Caco-2 (cell line): ENCODE data around the gene PPFIA4. TPM values are rescaled to one million over a fixed set of nuclear protein-coding genes. Genes with fewer than 3 reads are reported as not detected.

Experiments used
- BruUV-seq: library from RNA; stranded (reverse); fragments of 400-500 nt; replicated peaks from 2 replicates; lab custom pipeline; 2021; lab: Mats Ljungman, UMichigan
- CTCF ChIA-PET: fragments of 300-600 bp; sonication (Branson Sonifier 250); formaldehyde crosslinking; loops from one replicate; lab custom pipeline; 2022; ENCODE audit warnings: antibody characterized with exemption; lab: Charles Lee
- POLR2A ChIA-PET: fragments of 300-600 bp; sonication (Branson Sonifier 250); formaldehyde crosslinking; loops from one replicate; lab custom pipeline; 2022; ENCODE audit warnings: antibody characterized with exemption; lab: Charles Lee
- DNase-seq, 2 experiments: peaks; one replicate each; pipeline versions ENCODE4 v3.0.0 to v3.0.0-alpha.2; 2020 to 2022
- H3K27me3 ChIP-seq: replicated peaks from 2 replicates; pipeline ENCODE4 v1.6.0; 2011; ENCODE audit warnings: low read length; ENCODE audit not compliant: control insufficient read depth, insufficient read depth
- H3K36me3 ChIP-seq: 2 replicates; pipeline ENCODE4 v1.5.1; 2011; ENCODE audit warnings: low read length; ENCODE audit not compliant: control insufficient read depth, insufficient read depth
- H3K4me1 ChIP-seq: fragments of 250-450 bp; sonication (Bioruptor Pico); 2 replicates; pipeline ENCODE4 v1.5.1; 2020; ENCODE audit warnings: mild to moderate bottlenecking
- H3K4me3 ChIP-seq: 2 replicates; pipeline ENCODE4 v1.5.1; 2011; ENCODE audit warnings: low read depth, mild to moderate bottlenecking, control low read depth, low read length
- H3K9me3 ChIP-seq: fragments of 250-450 bp; sonication (Bioruptor Pico); 2 replicates; pipeline ENCODE4 v1.5.1; 2020; ENCODE audit warnings: mild to moderate bottlenecking, moderate library complexity
- H3K27ac Mint-ChIP-seq: one replicate; pipeline ENCODE4 v1.8.0; 2022; ENCODE audit warnings: mixed read lengths; ENCODE audit not compliant: unreplicated experiment
- H3K27me3 Mint-ChIP-seq: one replicate; pipeline ENCODE4 v1.8.0; 2022; ENCODE audit warnings: mixed read lengths; ENCODE audit not compliant: insufficient read depth, unreplicated experiment
- H3K36me3 Mint-ChIP-seq: one replicate; pipeline ENCODE4 v1.8.0; 2022; ENCODE audit warnings: mild to moderate bottlenecking, mixed read lengths; ENCODE audit not compliant: insufficient read depth, unreplicated experiment
- H3K4me1 Mint-ChIP-seq: one replicate; pipeline ENCODE4 v1.8.0; 2022; ENCODE audit warnings: low read depth, mixed read lengths; ENCODE audit not compliant: unreplicated experiment
- H3K4me3 Mint-ChIP-seq: one replicate; pipeline ENCODE4 v1.8.0; 2022; ENCODE audit warnings: mild to moderate bottlenecking, moderate library complexity, mixed read lengths; ENCODE audit not compliant: unreplicated experiment
- H3K9me3 Mint-ChIP-seq: one replicate; pipeline ENCODE4 v1.8.0; 2022; ENCODE audit warnings: mixed read lengths; ENCODE audit not compliant: unreplicated experiment
- CTCF ChIP-seq, 2 experiments: fragments of 200-600 bp in 1 of 2; IDR thresholded peaks; 1 replicate in 1 of 2; 2 replicates in 1 of 2; pipeline versions ENCODE4 v1.5.1 to v1.8.0; 2011 to 2022; ENCODE audit warnings: antibody characterized with exemption in 1 of 2, control low read depth in 1 of 2, inconsistent platforms in 1 of 2, low read depth in 1 of 2, low read length in 1 of 2, mild to moderate bottlenecking in 1 of 2, moderate library complexity in 1 of 2; ENCODE audit not compliant: insufficient read depth in 1 of 2, severe bottlenecking in 1 of 2, unreplicated experiment in 1 of 2
- intact Hi-C: fragments of 100-400 bp; cut with micrococcal nuclease; formaldehyde crosslinking; loops from one replicate; pipeline ENCODE4 v1.10.0; 2022; ENCODE audit not compliant: unreplicated experiment
- total RNA-seq: library from RNA; stranded (reverse); gene quantifications from 2 replicates; pipeline ENCODE4 v1.2.3, GENCODE V29; 2022

Gene PPFIA4
- total RNA-seq, 1 experiment from 2014 or later = 9.4 TPM

GRCh38 chr1:203048086-203048485 is 21.8 kb downstream of the PPFIA4 start:
- no peaks in the 10 kb centered on the region for H3K36me3 Mint-ChIP-seq
- H3K4me1 Mint-ChIP-seq = no peaks in the 10 kb centered on the region
- no peak overlapping the region for H3K4me3 ChIP-seq
- BruUV-seq = no TSS peak
- no peaks in the 10 kb centered on the region for H3K9me3 ChIP-seq
- TF ChIP-seq CTCF (IDR thresholded peaks at IDR 0.05; ENCODE audit: insufficient read depth in 1 of 2, low read depth in 1 of 2, low read length in 1 of 2, severe bottlenecking in 1 of 2, unreplicated experiment in 1 of 2) = no peak
- ChIA-PET POLR2A (no interaction called here), CTCF (no interaction called here)
- no peaks in the 10 kb centered on the region for H3K9me3 Mint-ChIP-seq
- no peak for DNase-seq
- H3K27ac Mint-ChIP-seq = no peak overlapping the region
- no peaks in the 10 kb centered on the region for H3K4me1 ChIP-seq
- no peak overlapping the region for H3K4me3 Mint-ChIP-seq
- H3K27me3 ChIP-seq = no peaks in the 10 kb centered on the region
- intact Hi-C loops = no loop called here
- H3K27me3 Mint-ChIP-seq = no peaks in the 10 kb centered on the region
- no peaks in the 10 kb centered on the region for H3K36me3 ChIP-seq

GRCh38 chr1:203048555-203049051 is 22.3 kb downstream of the PPFIA4 start:
- Mint-ChIP-seq H3K27ac (no peak overlapping the region), H3K4me1 (no peaks in the 10 kb centered on the region), H3K27me3 (no peaks in the 10 kb centered on the region), H3K9me3 (no peaks in the 10 kb centered on the region), H3K4me3 (no peak overlapping the region), H3K36me3 (no peaks in the 10 kb centered on the region)
- no peaks in the 10 kb centered on the region for H3K27me3 ChIP-seq
- DNase-seq = no peak
- no peak for TF ChIP-seq CTCF (IDR thresholded peaks at IDR 0.05; ENCODE audit: insufficient read depth in 1 of 2, low read depth in 1 of 2, low read length in 1 of 2, severe bottlenecking in 1 of 2, unreplicated experiment in 1 of 2)
- POLR2A ChIA-PET = no interaction called here
- H3K36me3 ChIP-seq = no peaks in the 10 kb centered on the region
- no peaks in the 10 kb centered on the region for H3K9me3 ChIP-seq
- intact Hi-C loops = no loop called here
- H3K4me3 ChIP-seq = no peak overlapping the region
- no TSS peak for BruUV-seq
- CTCF ChIA-PET = no interaction called here
- H3K4me1 ChIP-seq = no peaks in the 10 kb centered on the region

- ChIA-PET CTCF (interaction anchor here (1.5 kb wide), 1 partner anchor 9 kb away, joined by 3 read pairs; no protein-coding TSS in a partner anchor), POLR2A (no interaction called here)
- H3K4me3 ChIP-seq = no peak overlapping the region
- H3K4me1 Mint-ChIP-seq = no peaks in the 10 kb centered on the region
- no peak overlapping the region for H3K4me3 Mint-ChIP-seq
- H3K27me3 ChIP-seq = no peaks in the 10 kb centered on the region
- TF ChIP-seq CTCF (IDR thresholded peaks at IDR 0.05; ENCODE audit: insufficient read depth in 1 of 2, low read depth in 1 of 2, low read length in 1 of 2, severe bottlenecking in 1 of 2, unreplicated experiment in 1 of 2) = no peak
- intact Hi-C loops = no loop called here
- H3K4me1 ChIP-seq = no peaks in the 10 kb centered on the region
- H3K36me3 Mint-ChIP-seq = no peaks in the 10 kb centered on the region
- no peak for DNase-seq
- no peaks in the 10 kb centered on the region for H3K27me3 Mint-ChIP-seq
- no TSS peak for BruUV-seq
- no peaks in the 10 kb centered on the region for H3K9me3 ChIP-seq
- no peaks in the 10 kb centered on the region for H3K36me3 ChIP-seq
- no peak overlapping the region for H3K27ac Mint-ChIP-seq
- H3K9me3 Mint-ChIP-seq = no peaks in the 10 kb centered on the region
Measured at GRCh38 chr1:203049077-203049476, 22.8 kb downstream of the PPFIA4 start.
